K562 (cell line): Measurements from ENCODE around the gene TRMT1. TPM values are rescaled to one million over a fixed set of nuclear protein-coding genes. Genes with fewer than 3 reads are reported as not detected.

Experiments used
- ATF1 ChIP-seq, 2 experiments: fragments of 450-650 bp in 1 of 2; IDR thresholded peaks; 2 replicates each; pipeline ENCODE4 v1.6.1; 2016; ENCODE audit warnings: missing compliant biosample characterization in 1 of 2, missing genetic modification characterization in 1 of 2
- MEF2D ChIP-seq: conservative IDR thresholded peaks from 2 replicates; pipeline ENCODE4 v1.6.1; 2016; ENCODE audit warnings: low read depth, missing genetic modification characterization, missing compliant biosample characterization
- MEIS2 ChIP-seq: fragments of 450-650 bp; IDR thresholded peaks from 2 replicates; pipeline ENCODE4 v1.6.1; 2014; ENCODE audit warnings: mild to moderate bottlenecking; ENCODE audit not compliant: partially characterized antibody
- RAD51 ChIP-seq: fragments of 450-650 bp; IDR thresholded peaks from 2 replicates; pipeline ENCODE4 v1.7.1; 2016; ENCODE audit warnings: low read depth, mild to moderate bottlenecking, borderline replicate concordance
- RBM15 ChIP-seq: fragments of 200-400 bp; formaldehyde crosslinking; IDR thresholded peaks from 2 replicates; pipeline ENCODE4 v1.6.1; 2018; ENCODE audit warnings: mild to moderate bottlenecking, low read length, moderate library complexity; ENCODE audit not compliant: insufficient read depth
- RBM22 ChIP-seq: fragments of 200-400 bp; formaldehyde crosslinking; IDR thresholded peaks from 2 replicates; pipeline ENCODE4 v1.6.1; 2018; ENCODE audit warnings: low read length, low read depth; ENCODE audit not compliant: poor library complexity, severe bottlenecking
- RUNX1 ChIP-seq: sonication (generic); IDR thresholded peaks from 2 replicates; pipeline ENCODE4 v1.6.1; 2016; ENCODE audit warnings: antibody characterized with exemption, low read depth
- YY1 ChIP-seq, 3 experiments: IDR thresholded peaks; 2 replicates each; pipeline ENCODE4 v1.6.1; 2011; ENCODE audit warnings: low read length in 2 of 3, mild to moderate bottlenecking in 2 of 3, moderate library complexity in 2 of 3, borderline replicate concordance in 1 of 3, control low read depth in 1 of 3, low read depth in 1 of 3; ENCODE audit not compliant: insufficient read depth in 3 of 3, insufficient replicate concordance in 2 of 3, control insufficient read depth in 1 of 3, insufficient read length in 1 of 3; ENCODE audit errors: extremely low read depth in 1 of 3
- ZFP36 ChIP-seq: fragments of 150-350 bp; IDR thresholded peaks from 2 replicates; pipeline ENCODE4 v1.6.1; 2018; ENCODE audit warnings: low read length, low read depth; ENCODE audit not compliant: partially characterized antibody
- ZNF224 ChIP-seq: sonication (generic); formaldehyde crosslinking; IDR thresholded peaks from 2 replicates; pipeline ENCODE4 v1.8.0; 2022; ENCODE audit warnings: mild to moderate bottlenecking, missing genetic modification reagents
- ZNF324 ChIP-seq: fragments of 250-450 bp; sonication (Bioruptor Pico); IDR thresholded peaks from 2 replicates; pipeline ENCODE4 v1.4.0; 2020; ENCODE audit warnings: mild to moderate bottlenecking
- ZNF436 ChIP-seq: fragments of 250-450, 450-650 bp; sonication (Bioruptor Pico); formaldehyde crosslinking; IDR thresholded peaks from 2 replicates; pipeline ENCODE4 v1.7.0; 2020; ENCODE audit warnings: mild to moderate bottlenecking
- polyA plus RNA-seq, 8 experiments: library from polyadenylated mRNA; depleted of rRNA in 4 of 8; stranded (reverse) in 5 of 8; unstranded in 3 of 8; fragments of >200 nt; fragmentation: Nextera tagmentation in 2 of 8; fragmentation: Illumina TruSeq in 1 of 8; extraction: Ambion mirVana in 2 of 8; extraction: Trizol in 1 of 8; gene quantifications; 2 replicates each; pipeline versions ENCODE4 v1.2.1 to v1.2.3, GENCODE V29; 2011 to 2014; ENCODE audit warnings: inconsistent platforms in 1 of 8, missing spikeins in 1 of 8
- total RNA-seq, 7 experiments: library from RNA; depleted of rRNA in 6 of 7; stranded (reverse); fragments of >200 nt in 6 of 7; fragmentation: Illumina TruSeq in 2 of 7; extraction: Trizol in 2 of 7; gene quantifications; 2 replicates each; pipeline versions ENCODE4 v1.2.1 to v1.2.3, GENCODE V29; 2011 to 2021; ENCODE audit warnings: low replicate concordance in 1 of 7
- TF ChIP-seq, protein P1 (sequence below): fragments of 200-800 bp; sonication (Bioruptor generic); IDR thresholded peaks from 2 replicates; pipeline ENCODE4 v1.6.1; 2016; ENCODE audit warnings: missing genetic modification characterization, missing compliant biosample characterization
- TF ChIP-seq, protein P2 (sequence below): fragments of 450-650 bp; formaldehyde crosslinking; IDR thresholded peaks from 2 replicates; pipeline ENCODE4 v1.4.0; 2020; ENCODE audit warnings: mild to moderate bottlenecking, moderate library complexity
- TF ChIP-seq, protein P3 (sequence below): fragments of 450-650 bp; conservative IDR thresholded peaks from 2 replicates; pipeline ENCODE4 v1.6.1; 2016; ENCODE audit warnings: missing genetic modification characterization, low read depth, mild to moderate bottlenecking, control low read depth, missing compliant biosample characterization
- TF ChIP-seq, protein P4 (sequence below): fragments of 250-450 bp; sonication (Bioruptor Pico); IDR thresholded peaks from 2 replicates; pipeline ENCODE4 v1.5.0; 2021

TRMT1 gene
- total and polyA plus RNA-seq, 9 of the 15 experiments (the other 6 are each of a cell fraction or from before 2014, with no cell fraction given): 5.8 to 158 (median 54.3) TPM

- TF ChIP-seq RBM22: no peak
- TF ChIP-seq RBM15: no peak
- TF ChIP-seq, protein P1, sequence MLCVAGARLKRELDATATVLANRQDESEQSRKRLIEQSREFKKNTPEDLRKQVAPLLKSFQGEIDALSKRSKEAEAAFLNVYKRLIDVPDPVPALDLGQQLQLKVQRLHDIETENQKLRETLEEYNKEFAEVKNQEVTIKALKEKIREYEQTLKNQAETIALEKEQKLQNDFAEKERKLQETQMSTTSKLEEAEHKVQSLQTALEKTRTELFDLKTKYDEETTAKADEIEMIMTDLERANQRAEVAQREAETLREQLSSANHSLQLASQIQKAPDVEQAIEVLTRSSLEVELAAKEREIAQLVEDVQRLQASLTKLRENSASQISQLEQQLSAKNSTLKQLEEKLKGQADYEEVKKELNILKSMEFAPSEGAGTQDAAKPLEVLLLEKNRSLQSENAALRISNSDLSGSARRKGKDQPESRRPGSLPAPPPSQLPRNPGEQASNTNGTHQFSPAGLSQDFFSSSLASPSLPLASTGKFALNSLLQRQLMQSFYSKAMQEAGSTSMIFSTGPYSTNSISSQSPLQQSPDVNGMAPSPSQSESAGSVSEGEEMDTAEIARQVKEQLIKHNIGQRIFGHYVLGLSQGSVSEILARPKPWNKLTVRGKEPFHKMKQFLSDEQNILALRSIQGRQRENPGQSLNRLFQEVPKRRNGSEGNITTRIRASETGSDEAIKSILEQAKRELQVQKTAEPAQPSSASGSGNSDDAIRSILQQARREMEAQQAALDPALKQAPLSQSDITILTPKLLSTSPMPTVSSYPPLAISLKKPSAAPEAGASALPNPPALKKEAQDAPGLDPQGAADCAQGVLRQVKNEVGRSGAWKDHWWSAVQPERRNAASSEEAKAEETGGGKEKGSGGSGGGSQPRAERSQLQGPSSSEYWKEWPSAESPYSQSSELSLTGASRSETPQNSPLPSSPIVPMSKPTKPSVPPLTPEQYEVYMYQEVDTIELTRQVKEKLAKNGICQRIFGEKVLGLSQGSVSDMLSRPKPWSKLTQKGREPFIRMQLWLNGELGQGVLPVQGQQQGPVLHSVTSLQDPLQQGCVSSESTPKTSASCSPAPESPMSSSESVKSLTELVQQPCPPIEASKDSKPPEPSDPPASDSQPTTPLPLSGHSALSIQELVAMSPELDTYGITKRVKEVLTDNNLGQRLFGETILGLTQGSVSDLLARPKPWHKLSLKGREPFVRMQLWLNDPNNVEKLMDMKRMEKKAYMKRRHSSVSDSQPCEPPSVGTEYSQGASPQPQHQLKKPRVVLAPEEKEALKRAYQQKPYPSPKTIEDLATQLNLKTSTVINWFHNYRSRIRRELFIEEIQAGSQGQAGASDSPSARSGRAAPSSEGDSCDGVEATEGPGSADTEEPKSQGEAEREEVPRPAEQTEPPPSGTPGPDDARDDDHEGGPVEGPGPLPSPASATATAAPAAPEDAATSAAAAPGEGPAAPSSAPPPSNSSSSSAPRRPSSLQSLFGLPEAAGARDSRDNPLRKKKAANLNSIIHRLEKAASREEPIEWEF: 0 out of 2 replicates have a peak, but pooled peaks have one; percentile 31
- TF ChIP-seq ZNF224 (CRISPR knock-in tag): no peak
- no peak for TF ChIP-seq MEF2D (tag)
- TF ChIP-seq, protein P2, sequence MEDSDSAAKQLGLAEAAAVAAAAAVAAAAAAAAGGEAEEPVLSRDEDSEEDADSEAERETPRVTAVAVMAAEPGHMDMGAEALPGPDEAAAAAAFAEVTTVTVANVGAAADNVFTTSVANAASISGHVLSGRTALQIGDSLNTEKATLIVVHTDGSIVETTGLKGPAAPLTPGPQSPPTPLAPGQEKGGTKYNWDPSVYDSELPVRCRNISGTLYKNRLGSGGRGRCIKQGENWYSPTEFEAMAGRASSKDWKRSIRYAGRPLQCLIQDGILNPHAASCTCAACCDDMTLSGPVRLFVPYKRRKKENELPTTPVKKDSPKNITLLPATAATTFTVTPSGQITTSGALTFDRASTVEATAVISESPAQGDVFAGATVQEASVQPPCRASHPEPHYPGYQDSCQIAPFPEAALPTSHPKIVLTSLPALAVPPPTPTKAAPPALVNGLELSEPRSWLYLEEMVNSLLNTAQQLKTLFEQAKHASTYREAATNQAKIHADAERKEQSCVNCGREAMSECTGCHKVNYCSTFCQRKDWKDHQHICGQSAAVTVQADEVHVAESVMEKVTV (CRISPR knock-in tag): no peak
- TF ChIP-seq MEIS2: no peak
- TF ChIP-seq ATF1 (CRISPR knock-in tag; IDR thresholded peaks at IDR 0.05): no peak
- no peak for TF ChIP-seq ATF1 (tag; IDR thresholded peaks at IDR 0.05)
- no peak for TF ChIP-seq ZNF324 (CRISPR knock-in tag)
- TF ChIP-seq, protein P3, sequence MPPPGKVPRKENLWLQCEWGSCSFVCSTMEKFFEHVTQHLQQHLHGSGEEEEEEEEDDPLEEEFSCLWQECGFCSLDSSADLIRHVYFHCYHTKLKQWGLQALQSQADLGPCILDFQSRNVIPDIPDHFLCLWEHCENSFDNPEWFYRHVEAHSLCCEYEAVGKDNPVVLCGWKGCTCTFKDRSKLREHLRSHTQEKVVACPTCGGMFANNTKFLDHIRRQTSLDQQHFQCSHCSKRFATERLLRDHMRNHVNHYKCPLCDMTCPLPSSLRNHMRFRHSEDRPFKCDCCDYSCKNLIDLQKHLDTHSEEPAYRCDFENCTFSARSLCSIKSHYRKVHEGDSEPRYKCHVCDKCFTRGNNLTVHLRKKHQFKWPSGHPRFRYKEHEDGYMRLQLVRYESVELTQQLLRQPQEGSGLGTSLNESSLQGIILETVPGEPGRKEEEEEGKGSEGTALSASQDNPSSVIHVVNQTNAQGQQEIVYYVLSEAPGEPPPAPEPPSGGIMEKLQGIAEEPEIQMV: no peak
- TF ChIP-seq YY1 (IDR thresholded peaks at IDR 0.05; ENCODE audit: borderline replicate concordance in 1 of 3, control insufficient read depth in 1 of 3, extremely low read depth in 1 of 3, insufficient read depth in 3 of 3, insufficient read length in 1 of 3, insufficient replicate concordance in 2 of 3, low read depth in 1 of 3, low read length in 2 of 3): peak in 2 of 3 experiments; percentile 3 to 10
- no peak for TF ChIP-seq ZNF436
- no peak for TF ChIP-seq ZFP36
- TF ChIP-seq RUNX1: no peak
- TF ChIP-seq, protein P4, sequence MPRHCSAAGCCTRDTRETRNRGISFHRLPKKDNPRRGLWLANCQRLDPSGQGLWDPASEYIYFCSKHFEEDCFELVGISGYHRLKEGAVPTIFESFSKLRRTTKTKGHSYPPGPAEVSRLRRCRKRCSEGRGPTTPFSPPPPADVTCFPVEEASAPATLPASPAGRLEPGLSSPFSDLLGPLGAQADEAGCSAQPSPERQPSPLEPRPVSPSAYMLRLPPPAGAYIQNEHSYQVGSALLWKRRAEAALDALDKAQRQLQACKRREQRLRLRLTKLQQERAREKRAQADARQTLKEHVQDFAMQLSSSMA: no peak
- TF ChIP-seq RAD51: 0 out of 2 replicates have a peak, but pooled peaks have one; percentile 8
Observed at GRCh38 chr19:13101590-13102415, 14.7 kb downstream of the TRMT1 start (continued).
